Muscle layer of duodenum (tissue), 2 donors: ENCODE results near the gene MBTPS2.

Experiments
- H3K27ac ChIP-seq: one replicate; pipeline ENCODE4 v1.7.0; 2013; ENCODE audit warnings: mild to moderate bottlenecking, low read length
- H3K27me3 ChIP-seq: one replicate; pipeline ENCODE4 v1.7.0; 2013; ENCODE audit warnings: low read depth, mild to moderate bottlenecking, control low read depth, low read length
- H3K36me3 ChIP-seq, 2 donors: one replicate each; pipeline ENCODE4 v1.7.0; 2013; ENCODE audit warnings: low read length in 2 of 2, control low read depth in 1 of 2, mild to moderate bottlenecking in 1 of 2; ENCODE audit not compliant: insufficient read depth in 2 of 2, control insufficient read depth in 1 of 2
- H3K4me1 ChIP-seq, 2 donors: one replicate each; pipeline ENCODE4 v1.7.0; 2013; ENCODE audit warnings: low read length in 2 of 2, mild to moderate bottlenecking in 2 of 2, control low read depth in 1 of 2, moderate library complexity in 1 of 2; ENCODE audit not compliant: insufficient read depth in 2 of 2, control insufficient read depth in 1 of 2
- H3K4me3 ChIP-seq, 2 donors: one replicate each; pipeline ENCODE4 v1.7.0; 2013; ENCODE audit warnings: low read length in 2 of 2, low read depth in 1 of 2, mild to moderate bottlenecking in 1 of 2
- H3K9me3 ChIP-seq, 2 donors: one replicate each; pipeline ENCODE4 v1.7.0; 2013; ENCODE audit warnings: low read length in 2 of 2, control low read depth in 1 of 2, mild to moderate bottlenecking in 1 of 2; ENCODE audit not compliant: control insufficient read depth in 1 of 2
- donor health status: healthy.

MBTPS2 gene

GRCh38 chrX:21907260-21907659 lies 67.8 kb downstream of the MBTPS2 start:
- H3K27me3 ChIP-seq: no peaks in the 10 kb centered on the region
- H3K9me3 ChIP-seq: no peaks in the 10 kb centered on the region
- no peak overlapping the region for H3K4me3 ChIP-seq
- H3K36me3 ChIP-seq: no peaks in the 10 kb centered on the region
- no peak overlapping the region for H3K27ac ChIP-seq
- H3K4me1 ChIP-seq: no peaks in the 10 kb centered on the region

DNA sequence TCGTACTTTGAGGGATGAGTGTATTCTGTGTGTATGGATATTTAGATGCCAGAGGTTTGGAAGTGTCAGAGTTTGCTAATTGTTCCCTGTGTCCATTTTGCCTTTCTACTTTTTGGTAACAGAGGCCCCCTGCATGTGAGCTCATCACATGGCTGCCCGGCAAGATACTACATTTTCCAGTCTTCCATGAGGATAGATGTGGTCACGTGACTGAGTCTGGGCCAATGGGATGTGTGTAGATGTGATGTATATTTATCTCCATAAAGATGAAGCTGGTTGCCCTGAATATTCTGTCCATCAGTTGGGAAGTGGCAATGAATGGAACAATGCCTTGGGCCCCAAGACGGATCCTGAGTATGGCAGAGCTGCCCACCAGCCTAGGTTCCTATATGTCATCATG lies 72.1 kb downstream of the MBTPS2 start:
- no peak overlapping the region for H3K27ac ChIP-seq
- no peaks in the 10 kb centered on the region for H3K4me1 ChIP-seq
- no peaks in the 10 kb centered on the region for H3K36me3 ChIP-seq
- no peaks in the 10 kb centered on the region for H3K27me3 ChIP-seq
- H3K9me3 ChIP-seq: no peaks in the 10 kb centered on the region
- no peak overlapping the region for H3K4me3 ChIP-seq

GRCh38 chrX:21912220-21912619 lies 72.8 kb downstream of the MBTPS2 start:
- Histone ChIP-seq H3K36me3 (no peaks in the 10 kb centered on the region), H3K27me3 (no peaks in the 10 kb centered on the region), H3K4me3 (no peak overlapping the region), H3K4me1 (no peaks in the 10 kb centered on the region), H3K9me3 (no peaks in the 10 kb centered on the region), H3K27ac (no peak overlapping the region)

GRCh38 chrX:21912989-21913388 lies 73.6 kb downstream of the MBTPS2 start:
- Histone ChIP-seq H3K4me3 (no peak overlapping the region), H3K9me3 (no peaks in the 10 kb centered on the region), H3K4me1 (no peaks in the 10 kb centered on the region), H3K27me3 (no peaks in the 10 kb centered on the region), H3K36me3 (no peaks in the 10 kb centered on the region), H3K27ac (no peak overlapping the region)

DNA sequence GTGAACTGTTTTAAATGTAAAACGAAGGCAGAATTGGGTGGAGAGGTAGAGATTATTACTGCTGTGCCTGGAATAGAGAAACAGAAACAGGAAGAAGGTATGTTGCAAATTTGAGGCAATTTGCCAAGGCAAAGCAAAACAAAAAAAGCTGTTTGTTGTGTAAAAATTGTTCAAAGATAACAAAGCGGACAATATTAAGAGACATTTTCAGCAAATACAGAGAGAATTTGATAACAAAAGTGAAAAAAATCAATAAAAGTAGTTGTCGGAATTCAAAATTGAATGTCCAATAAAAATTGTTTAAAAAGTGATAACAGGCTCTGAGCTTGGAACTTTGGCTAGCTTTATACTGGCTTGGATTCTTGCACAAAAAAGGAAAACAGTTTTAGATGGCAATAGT lies 86.7 kb downstream of the MBTPS2 start:
- no peaks in the 10 kb centered on the region for H3K27me3 ChIP-seq
- no peaks in the 10 kb centered on the region for H3K4me1 ChIP-seq
- H3K27ac ChIP-seq: no peak overlapping the region
- H3K9me3 ChIP-seq: no peaks in the 10 kb centered on the region
- H3K4me3 ChIP-seq: no peak overlapping the region
- H3K36me3 ChIP-seq: no peaks in the 10 kb centered on the region

DNA sequence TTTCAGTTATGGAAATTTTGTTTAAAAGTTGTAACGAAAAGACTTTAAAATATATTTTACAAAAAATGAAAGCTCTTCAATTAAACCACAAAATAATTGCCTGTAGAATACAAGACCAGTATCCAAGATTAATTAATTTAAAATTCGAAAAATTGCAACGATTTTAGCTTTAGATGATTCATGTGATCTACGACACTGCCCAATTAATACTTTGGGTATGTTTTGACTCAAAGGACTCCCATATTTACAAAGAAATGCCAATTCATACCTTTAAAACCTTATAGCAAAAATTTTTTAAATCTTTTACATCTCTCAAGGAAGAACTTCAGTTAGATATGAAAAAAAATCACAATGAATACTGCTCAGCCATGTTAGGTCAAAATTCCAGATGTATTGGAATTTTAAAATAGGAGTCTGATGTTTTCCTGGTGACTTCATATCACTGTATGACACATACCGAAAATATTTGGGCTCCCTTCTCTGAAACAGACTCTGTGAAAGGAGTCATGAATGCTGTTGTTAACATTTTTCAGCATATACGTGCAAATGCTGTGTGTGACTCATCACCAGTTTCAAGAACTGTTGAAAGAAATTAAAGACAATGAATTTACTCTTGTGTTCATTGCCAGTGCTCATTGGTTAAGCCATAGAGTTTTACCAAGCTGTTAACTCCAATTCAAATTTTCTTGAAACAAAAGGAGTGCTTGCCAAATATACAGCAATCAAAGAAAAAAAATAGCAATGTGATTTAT lies 87.3 kb downstream of the MBTPS2 start:
- Histone ChIP-seq H3K4me1 (no peaks in the 10 kb centered on the region), H3K4me3 (peak overlapping the region in 1 of 2 donors; percentile 14), H3K27me3 (no peaks in the 10 kb centered on the region), H3K27ac (peak overlapping the region; percentile 39), H3K9me3 (no peaks in the 10 kb centered on the region), H3K36me3 (no peaks in the 10 kb centered on the region)

GRCh38 chrX:21929209-21929608 lies 89.8 kb downstream of the MBTPS2 start:
- Histone ChIP-seq H3K4me1 (no peaks in the 10 kb centered on the region), H3K9me3 (no peaks in the 10 kb centered on the region), H3K27me3 (no peaks in the 10 kb centered on the region), H3K4me3 (no peak overlapping the region), H3K27ac (no peak overlapping the region), H3K36me3 (no peaks in the 10 kb centered on the region)

DNA sequence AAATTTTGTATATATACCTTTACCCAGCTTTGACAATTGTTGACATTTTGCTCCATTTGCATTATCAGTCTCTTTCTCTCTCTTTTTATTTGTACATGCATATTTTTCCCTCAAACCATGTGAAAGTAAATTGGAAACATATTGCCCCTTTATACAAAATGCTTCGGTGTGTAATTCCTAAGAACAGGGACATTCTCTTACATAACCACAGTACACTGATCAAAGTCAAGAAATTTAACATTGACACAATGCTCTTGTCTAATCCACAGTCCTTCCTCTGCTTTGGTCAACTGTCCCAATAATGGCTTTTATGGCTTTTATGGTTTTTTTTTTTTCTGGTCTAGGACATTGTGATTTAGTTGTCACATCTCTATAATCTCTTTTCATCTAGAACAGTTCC lies 91.6 kb downstream of the MBTPS2 start:
- no peaks in the 10 kb centered on the region for H3K9me3 ChIP-seq
- H3K4me1 ChIP-seq: no peaks in the 10 kb centered on the region
- H3K36me3 ChIP-seq: no peaks in the 10 kb centered on the region
- H3K4me3 ChIP-seq: no peak overlapping the region
- H3K27me3 ChIP-seq: no peaks in the 10 kb centered on the region
- H3K27ac ChIP-seq: no peak overlapping the region

DNA sequence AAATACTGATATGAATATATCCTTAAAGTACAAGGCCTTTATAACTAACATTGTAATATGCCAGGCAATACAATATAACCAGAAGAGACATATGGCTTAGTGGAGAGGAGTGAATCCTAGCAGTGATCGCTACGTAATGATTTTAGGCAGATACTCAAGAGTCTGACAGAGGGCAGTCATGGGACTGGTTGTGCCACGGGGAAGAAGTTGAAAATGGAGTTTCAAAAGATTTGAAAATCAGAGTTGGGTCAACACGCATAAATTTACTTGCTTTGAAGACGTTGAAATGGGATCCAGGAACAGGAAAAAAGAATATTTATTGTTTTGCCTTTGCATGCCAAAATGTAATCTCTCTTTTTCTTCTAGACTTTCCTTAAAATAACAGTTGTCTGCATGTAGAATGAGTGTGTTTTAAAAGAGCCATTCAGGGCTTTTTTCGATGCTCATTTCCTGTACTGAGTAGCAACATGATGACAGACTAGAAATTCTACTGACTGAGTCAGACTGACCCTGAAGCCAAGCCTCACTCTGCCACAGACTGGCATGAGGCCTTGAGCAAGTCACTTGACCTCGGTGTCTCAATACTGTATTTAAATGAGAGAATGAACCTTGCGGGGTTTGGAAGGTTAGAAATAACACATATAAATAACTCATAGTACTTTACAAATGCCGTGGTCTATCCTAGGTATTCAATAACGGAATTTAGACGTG lies 93.0 kb downstream of the MBTPS2 start:
- H3K9me3 ChIP-seq: no peaks in the 10 kb centered on the region
- H3K36me3 ChIP-seq: no peaks in the 10 kb centered on the region
- H3K27ac ChIP-seq: no peak overlapping the region
- H3K4me1 ChIP-seq: no peaks in the 10 kb centered on the region
- H3K27me3 ChIP-seq: no peaks in the 10 kb centered on the region
- H3K4me3 ChIP-seq: no peak overlapping the region

DNA sequence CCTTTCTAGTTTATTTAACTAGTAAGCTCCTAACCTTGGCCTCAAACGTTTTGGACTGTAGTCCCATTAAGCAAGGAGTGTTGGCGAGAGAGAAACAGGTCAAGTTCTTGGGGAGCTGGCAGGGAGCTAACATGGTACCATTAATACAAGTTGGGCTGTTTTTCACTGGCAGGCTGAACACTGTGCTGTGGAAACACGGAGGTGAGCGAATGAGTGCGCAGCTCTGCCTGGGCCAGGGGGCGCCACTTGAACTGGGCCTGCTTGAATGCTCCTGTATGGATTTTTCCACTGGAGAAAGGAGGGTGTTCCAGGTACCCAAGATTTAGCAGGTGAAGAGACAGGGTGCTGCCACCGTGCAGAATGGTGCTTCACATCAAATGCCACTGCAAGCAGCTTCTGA lies 93.7 kb downstream of the MBTPS2 start:
- Histone ChIP-seq H3K36me3 (no peaks in the 10 kb centered on the region), H3K9me3 (no peaks in the 10 kb centered on the region), H3K4me1 (no peaks in the 10 kb centered on the region), H3K27me3 (no peaks in the 10 kb centered on the region), H3K4me3 (no peak overlapping the region), H3K27ac (no peak overlapping the region)

DNA sequence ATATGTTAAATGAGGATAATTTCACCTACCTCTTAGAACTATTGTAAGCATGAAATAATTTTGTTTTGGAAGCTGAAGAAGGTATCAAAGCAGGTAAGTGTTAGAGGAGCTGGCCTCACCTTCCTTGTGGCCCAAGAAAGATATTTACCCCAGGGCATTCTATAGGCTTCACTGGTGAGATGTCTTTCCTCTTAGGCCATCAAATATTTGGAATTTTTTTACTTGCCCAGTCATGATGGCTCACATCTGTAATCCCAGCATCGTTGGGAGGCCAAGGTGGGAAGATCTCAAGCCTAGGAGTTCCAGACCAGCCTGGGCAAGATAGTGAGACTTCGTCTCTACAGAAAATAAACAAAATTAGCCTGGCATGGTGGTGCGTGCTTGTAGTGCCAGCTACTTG lies 95.0 kb downstream of the MBTPS2 start:
- Histone ChIP-seq H3K4me3 (no peak overlapping the region), H3K9me3 (no peaks in the 10 kb centered on the region), H3K27ac (no peak overlapping the region), H3K27me3 (no peaks in the 10 kb centered on the region), H3K4me1 (no peaks in the 10 kb centered on the region), H3K36me3 (no peaks in the 10 kb centered on the region)
